MM.1S (cell line): ENCODE results near the gene PSMB9.
A peak's percentile ranks its signal among the peaks of the same experiment; 100 is the strongest.

Experiments
- DNase-seq: peaks from one replicate; pipeline ENCODE4 v3.0.0-alpha.2; 2015
- H2AFZ ChIP-seq: fragments of 300-600 bp; sonication (generic); 2 replicates; pipeline ENCODE4 v1.6.0; 2016; ENCODE audit warnings: antibody characterized with exemption, low read length
- H3F3A ChIP-seq: fragments of 300-600 bp; sonication (generic); 2 replicates; pipeline ENCODE4 v1.6.1; 2016; ENCODE audit warnings: mild to moderate bottlenecking, antibody characterized with exemption, low read length, moderate library complexity, mixed read lengths; ENCODE audit not compliant: insufficient read depth
- H3K27ac ChIP-seq: fragments of 300-600 bp; sonication (generic); 2 replicates; pipeline ENCODE4 v1.5.1; 2016; ENCODE audit warnings: mild to moderate bottlenecking, low read length
- H3K27me3 ChIP-seq: fragments of 300-600 bp; sonication (generic); replicated peaks from 2 replicates; pipeline ENCODE4 v1.6.0; 2016; ENCODE audit warnings: low read length; ENCODE audit not compliant: insufficient read depth
- H3K36me3 ChIP-seq: fragments of 300-600 bp; sonication (generic); replicated peaks from 2 replicates; pipeline ENCODE4 v1.6.1; 2016; ENCODE audit warnings: mild to moderate bottlenecking, low read length, mixed read lengths; ENCODE audit not compliant: insufficient read depth
- H3K4me1 ChIP-seq: fragments of 300-600 bp; sonication (generic); 2 replicates; pipeline ENCODE4 v1.6.1; 2016; ENCODE audit warnings: low read length, mixed read lengths
- H3K4me2 ChIP-seq: fragments of 300-600 bp; sonication (generic); 2 replicates; pipeline ENCODE4 v1.6.0; 2016; ENCODE audit warnings: low read depth, low read length
- H3K4me3 ChIP-seq: fragments of 300-600 bp; sonication (generic); 2 replicates; pipeline ENCODE4 v1.5.1; 2016; ENCODE audit warnings: low read length, mixed read lengths
- H3K79me2 ChIP-seq: fragments of 300-600 bp; sonication (generic); 2 replicates; pipeline ENCODE4 v1.6.1; 2016; ENCODE audit warnings: mixed run types, low read length, mixed read lengths
- H3K9ac ChIP-seq: fragments of 300-600 bp; sonication (generic); 2 replicates; pipeline ENCODE4 v1.6.1; 2016; ENCODE audit warnings: low read length, mixed read lengths
- H3K9me2 ChIP-seq: fragments of 300-600 bp; sonication (generic); replicated peaks from 2 replicates; pipeline ENCODE4 v1.6.1; 2016; ENCODE audit warnings: mild to moderate bottlenecking, low read length, mixed read lengths; ENCODE audit not compliant: insufficient read depth
- H3K9me3 ChIP-seq: fragments of 300-600 bp; sonication (generic); replicated peaks from 2 replicates; pipeline ENCODE4 v1.6.1; 2016; ENCODE audit warnings: mild to moderate bottlenecking, low read length, mixed read lengths; ENCODE audit not compliant: insufficient read depth
- H4K20me1 ChIP-seq: fragments of 300-600 bp; sonication (generic); 2 replicates; pipeline ENCODE4 v1.6.1; 2016; ENCODE audit warnings: mild to moderate bottlenecking, low read length, moderate library complexity, mixed read lengths; ENCODE audit not compliant: insufficient read depth
- EZH2 ChIP-seq: fragments of 300-600 bp; sonication (generic); optimal IDR thresholded peaks from 2 replicates; pipeline ENCODE3; 2017; ENCODE audit warnings: low read depth, mild to moderate bottlenecking, antibody characterized with exemption, low read length, mixed read lengths
- EZH2phosphoT487 ChIP-seq: fragments of 300-600 bp; sonication (generic); IDR thresholded peaks from 2 replicates; pipeline ENCODE4 v1.6.1; 2018; ENCODE audit warnings: antibody characterized with exemption, low read length
- TF ChIP-seq, protein P1 (sequence below): fragments of 300-600 bp; sonication (generic); IDR thresholded peaks from 2 replicates; pipeline ENCODE4 v1.5.1; 2016; ENCODE audit warnings: antibody characterized with exemption, low read length, mixed read lengths

Gene PSMB9

DNA sequence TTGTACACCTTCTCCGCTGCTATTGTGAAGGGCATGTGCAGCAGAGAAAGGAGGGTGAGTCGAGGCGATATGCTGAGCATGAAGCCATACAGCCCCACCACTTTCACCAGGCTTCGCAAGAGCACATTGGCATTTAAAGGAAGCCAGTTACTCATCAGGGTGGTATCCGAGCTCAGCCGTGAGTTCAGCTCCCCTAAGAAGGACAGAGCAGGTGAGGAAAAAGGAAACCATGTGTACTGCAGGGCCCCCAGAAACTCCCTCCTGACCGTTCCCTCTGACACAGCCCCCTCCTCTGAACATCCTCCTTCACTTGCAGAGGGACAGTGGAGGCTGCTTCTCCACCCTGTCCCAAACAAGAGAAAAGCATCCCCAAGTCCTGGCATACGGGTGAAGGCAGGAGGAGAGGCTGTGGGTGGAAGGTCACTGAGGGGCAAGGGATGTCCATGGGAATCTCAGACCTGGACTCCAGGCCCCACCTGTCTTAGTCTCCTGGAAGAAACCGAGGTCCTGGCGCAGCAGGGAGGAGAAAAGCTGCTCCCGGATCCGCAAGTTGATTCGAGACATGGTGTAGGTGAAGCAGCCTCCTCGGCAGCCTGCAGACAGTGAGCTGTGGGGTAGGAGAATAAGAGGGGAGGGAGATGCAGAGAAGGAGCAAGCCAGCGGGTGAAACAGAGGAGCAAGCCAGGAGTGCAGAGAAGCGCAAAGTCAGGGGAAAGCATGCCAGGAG lies 18.7 kb upstream of the PSMB9 start:
- Histone ChIP-seq H3K79me2 (peaks cover 20% of the 10 kb centered on the region), H3K9ac (no peak overlapping the region), H3K9me2 (no peaks in the 10 kb centered on the region), H3F3A (peaks cover 4% of the 10 kb centered on the region; the same call in 1 of the 2 replicates), H2AFZ (no peak overlapping the region), H4K20me1 (no peaks in the 10 kb centered on the region), H3K4me2 (no peak overlapping the region), H3K9me3 (no peaks in the 10 kb centered on the region), H3K27ac (no peak overlapping the region), H3K4me3 (no peak overlapping the region), H3K36me3 (peaks cover 7% of the 10 kb centered on the region), H3K27me3 (no peaks in the 10 kb centered on the region), H3K4me1 (peaks cover 9% of the 10 kb centered on the region)
- TF ChIP-seq, protein P1, sequence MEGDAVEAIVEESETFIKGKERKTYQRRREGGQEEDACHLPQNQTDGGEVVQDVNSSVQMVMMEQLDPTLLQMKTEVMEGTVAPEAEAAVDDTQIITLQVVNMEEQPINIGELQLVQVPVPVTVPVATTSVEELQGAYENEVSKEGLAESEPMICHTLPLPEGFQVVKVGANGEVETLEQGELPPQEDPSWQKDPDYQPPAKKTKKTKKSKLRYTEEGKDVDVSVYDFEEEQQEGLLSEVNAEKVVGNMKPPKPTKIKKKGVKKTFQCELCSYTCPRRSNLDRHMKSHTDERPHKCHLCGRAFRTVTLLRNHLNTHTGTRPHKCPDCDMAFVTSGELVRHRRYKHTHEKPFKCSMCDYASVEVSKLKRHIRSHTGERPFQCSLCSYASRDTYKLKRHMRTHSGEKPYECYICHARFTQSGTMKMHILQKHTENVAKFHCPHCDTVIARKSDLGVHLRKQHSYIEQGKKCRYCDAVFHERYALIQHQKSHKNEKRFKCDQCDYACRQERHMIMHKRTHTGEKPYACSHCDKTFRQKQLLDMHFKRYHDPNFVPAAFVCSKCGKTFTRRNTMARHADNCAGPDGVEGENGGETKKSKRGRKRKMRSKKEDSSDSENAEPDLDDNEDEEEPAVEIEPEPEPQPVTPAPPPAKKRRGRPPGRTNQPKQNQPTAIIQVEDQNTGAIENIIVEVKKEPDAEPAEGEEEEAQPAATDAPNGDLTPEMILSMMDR, result no peak
- TF ChIP-seq EZH2, result no peak
- no peak for TF ChIP-seq EZH2phosphoT487
- DNase-seq, result no peak

DNA sequence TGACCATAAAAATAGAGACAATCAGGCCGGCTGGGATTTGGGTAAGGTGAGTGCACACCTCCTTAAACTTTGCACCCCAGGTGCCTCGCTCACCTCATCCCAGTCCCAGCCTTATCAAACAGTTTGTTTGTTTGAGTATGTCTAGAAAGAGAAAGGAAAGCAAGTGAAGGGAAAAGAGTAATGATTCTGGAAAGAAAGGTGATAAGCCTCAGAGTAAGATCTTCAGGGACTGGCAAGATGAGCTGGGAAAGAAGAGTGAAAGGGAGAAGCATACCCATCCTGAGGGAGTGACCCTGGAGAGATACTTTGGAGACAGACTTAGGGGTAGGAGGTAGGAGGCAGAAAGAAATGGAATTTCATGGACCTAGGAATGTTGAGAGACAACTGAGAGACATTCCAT lies 17.1 kb upstream of the PSMB9 start:
- no peaks in the 10 kb centered on the region; the same call in 1 of the 2 replicates for H3K36me3 ChIP-seq
- H3K9me3 ChIP-seq, result no peaks in the 10 kb centered on the region
- peaks cover 9% of the 10 kb centered on the region for H3K4me1 ChIP-seq
- H3K27me3 ChIP-seq, result no peaks in the 10 kb centered on the region
- H3F3A ChIP-seq, result peaks cover 4% of the 10 kb centered on the region; the same call in 1 of the 2 replicates
- no peaks in the 10 kb centered on the region for H3K9me2 ChIP-seq
- H3K4me3 ChIP-seq, result peak overlapping the region; percentile 74
- no peak overlapping the region for H2AFZ ChIP-seq
- H3K4me2 ChIP-seq, result peak overlapping the region; percentile 88
- no peak for TF ChIP-seq EZH2phosphoT487
- no peak for TF ChIP-seq EZH2
- TF ChIP-seq, protein P1, result no peak
- peak overlapping the region; percentile 73; the same call in 1 of the 2 replicates for H3K9ac ChIP-seq
- DNase-seq, result no peak
- H3K27ac ChIP-seq, result no peak overlapping the region
- H4K20me1 ChIP-seq, result no peaks in the 10 kb centered on the region
- H3K79me2 ChIP-seq, result peaks cover 22% of the 10 kb centered on the region

DNA sequence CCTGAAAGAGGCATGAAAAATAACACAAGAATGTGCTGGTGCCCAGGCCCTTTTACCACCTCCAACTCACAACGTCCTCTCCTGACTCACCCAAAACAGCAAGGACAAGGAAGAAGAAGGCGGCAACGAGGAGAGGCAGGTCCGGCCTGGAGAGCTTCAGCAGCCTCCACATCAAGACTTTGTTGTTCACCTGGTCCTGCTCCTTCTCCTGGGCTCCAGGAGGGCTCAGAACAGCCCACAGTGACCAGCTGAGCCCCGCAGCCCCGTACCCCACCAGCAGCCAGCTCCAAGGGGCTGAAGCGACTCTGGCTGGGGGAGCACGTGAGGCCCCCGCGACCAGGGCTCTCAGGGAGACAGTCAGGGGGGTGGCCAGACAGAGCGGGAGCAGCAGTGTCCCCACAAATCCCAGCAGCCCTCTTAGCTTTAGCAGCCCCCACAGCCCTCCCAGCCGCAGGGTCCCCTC lies 16.3 kb upstream of the PSMB9 start:
- Histone ChIP-seq H3K4me2 (peak overlapping the region; percentile 88), H3K4me1 (peaks cover 11% of the 10 kb centered on the region), H3F3A (peaks cover 4% of the 10 kb centered on the region; the same call in 1 of the 2 replicates), H3K27ac (peak overlapping the region; percentile 60; the same call in 1 of the 2 replicates), H3K9me2 (no peaks in the 10 kb centered on the region), H3K27me3 (no peaks in the 10 kb centered on the region), H3K9me3 (no peaks in the 10 kb centered on the region), H3K79me2 (peaks cover 30% of the 10 kb centered on the region), H2AFZ (peak overlapping the region; percentile 73), H3K4me3 (peak overlapping the region; percentile 74), H4K20me1 (no peaks in the 10 kb centered on the region), H3K36me3 (no peaks in the 10 kb centered on the region), H3K9ac (peak overlapping the region; percentile 73)
- TF ChIP-seq EZH2 (no peak), EZH2phosphoT487 (no peak)
- TF ChIP-seq, protein P1, result no peak
- DNase-seq, result no peak
